GM12874 (cell line): ENCODE measurements around the gene TSPOAP1.

Experiments
- CTCF ChIP-seq: IDR thresholded peaks from 2 replicates; pipeline ENCODE4 v1.5.1; 2011; ENCODE audit warnings: low read depth, mild to moderate bottlenecking, control low read depth, low read length, moderate library complexity; ENCODE audit not compliant: insufficient read depth

The TSPOAP1 gene

GRCh38 chr17:58265271-58265670, 63.3 kb downstream of the TSPOAP1 start:
- no peak for TF ChIP-seq CTCF

GRCh38 chr17:58264407-58265103, 64.0 kb downstream of the TSPOAP1 start:
- TF ChIP-seq CTCF, result no peak

- no peak for TF ChIP-seq CTCF
Measured at GRCh38 chr17:58263773-58264172, 64.8 kb downstream of the TSPOAP1 start.

GRCh38 chr17:58262149-58262548, 66.4 kb downstream of the TSPOAP1 start:
- TF ChIP-seq CTCF, result no peak

DNA sequence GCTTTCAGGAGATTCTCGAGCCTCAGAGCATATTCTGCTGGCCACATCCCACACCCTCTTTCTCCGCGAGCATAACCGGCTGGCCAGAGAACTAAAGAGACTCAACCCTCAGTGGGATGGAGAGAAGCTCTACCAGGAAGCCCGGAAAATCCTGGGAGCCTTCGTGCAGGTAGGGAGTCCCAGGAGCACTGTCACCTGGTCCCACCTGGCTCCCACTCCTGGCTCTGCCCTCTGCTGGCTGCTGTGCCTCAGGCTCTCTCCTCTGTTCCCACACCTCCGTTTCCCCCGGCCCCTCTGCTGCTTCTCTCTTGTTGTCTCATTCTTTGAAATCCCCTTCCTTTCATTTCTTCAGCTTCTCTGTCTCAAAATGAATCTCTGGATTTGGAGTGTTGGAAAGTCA, 73.8 kb downstream of the TSPOAP1 start:
- TF ChIP-seq CTCF, result peak; percentile 37

GRCh38 chr17:58253082-58253481, 75.5 kb downstream of the TSPOAP1 start:
- no peak for TF ChIP-seq CTCF

GRCh38 chr17:58252141-58252540, 76.5 kb downstream of the TSPOAP1 start:
- TF ChIP-seq CTCF, result no peak
